HepG2 (cell line): ENCODE results near the gene SSBP4. TPM values are rescaled to one million over a fixed set of nuclear protein-coding genes. Genes with fewer than 3 reads are reported as not detected.

Source experiments
- ARID5B ChIP-seq: IDR thresholded peaks from 2 replicates; pipeline ENCODE4 v1.4.0; 2020; ENCODE audit warnings: mild to moderate bottlenecking, missing genetic modification reagents
- ARNTL ChIP-seq: sonication (generic); formaldehyde crosslinking; IDR thresholded peaks from 2 replicates; pipeline ENCODE4 v1.4.0; 2020; ENCODE audit warnings: mild to moderate bottlenecking, missing genetic modification reagents
- BCL6 ChIP-seq: IDR thresholded peaks from 2 replicates; pipeline ENCODE4 v1.6.1; 2016; ENCODE audit warnings: missing genetic modification reagents, missing compliant biosample characterization
- DPF2 ChIP-seq: sonication (generic); formaldehyde crosslinking; IDR thresholded peaks from 2 replicates; pipeline ENCODE4 v1.4.0; 2020; ENCODE audit warnings: mild to moderate bottlenecking, low read depth, missing genetic modification reagents, borderline replicate concordance
- E2F5 ChIP-seq: sonication (generic); formaldehyde crosslinking; conservative IDR thresholded peaks from 2 replicates; pipeline ENCODE4 v1.4.0; 2020; ENCODE audit warnings: missing genetic modification reagents
- HOXA5 ChIP-seq: sonication (generic); formaldehyde crosslinking; IDR thresholded peaks from 2 replicates; pipeline ENCODE4 v1.4.0; 2020; ENCODE audit warnings: missing genetic modification reagents
- HOXD1 ChIP-seq: sonication (generic); formaldehyde crosslinking; IDR thresholded peaks from 2 replicates; pipeline ENCODE4 v1.5.0; 2020; ENCODE audit warnings: missing genetic modification reagents
- KDM3A ChIP-seq: IDR thresholded peaks from 2 replicates; pipeline ENCODE4 v1.6.1; 2018; ENCODE audit warnings: low read depth, missing compliant biosample characterization
- MEF2D ChIP-seq: sonication (generic); formaldehyde crosslinking; IDR thresholded peaks from 2 replicates; pipeline ENCODE4 v1.5.1; 2020; ENCODE audit warnings: mild to moderate bottlenecking, missing genetic modification reagents
- NRL ChIP-seq: sonication (generic); formaldehyde crosslinking; IDR thresholded peaks from 2 replicates; pipeline ENCODE4 v1.5.0; 2020; ENCODE audit warnings: missing genetic modification reagents, mild to moderate bottlenecking, moderate library complexity, borderline replicate concordance
- ONECUT2 ChIP-seq: sonication (generic); formaldehyde crosslinking; IDR thresholded peaks from 2 replicates; pipeline ENCODE4 v1.4.0; 2020; ENCODE audit warnings: missing genetic modification reagents
- PLSCR1 ChIP-seq: sonication (generic); formaldehyde crosslinking; IDR thresholded peaks from 2 replicates; pipeline ENCODE4 v1.5.0; 2020; ENCODE audit warnings: missing genetic modification reagents, mild to moderate bottlenecking, borderline replicate concordance
- REPIN1 ChIP-seq: sonication (generic); formaldehyde crosslinking; IDR thresholded peaks from 2 replicates; pipeline ENCODE4 v1.8.0; 2022; ENCODE audit warnings: missing genetic modification reagents, low read depth, mild to moderate bottlenecking, borderline replicate concordance
- TCF7L2 ChIP-seq: IDR thresholded peaks from 2 replicates; pipeline ENCODE4 v1.6.1; 2011; ENCODE audit warnings: mild to moderate bottlenecking, low read depth, low read length, moderate library complexity
- TSC22D2 ChIP-seq: sonication (generic); formaldehyde crosslinking; IDR thresholded peaks from 2 replicates; pipeline ENCODE4 v1.5.1; 2020; ENCODE audit warnings: missing genetic modification reagents, mild to moderate bottlenecking, borderline replicate concordance
- ZNF343 ChIP-seq: sonication (generic); formaldehyde crosslinking; IDR thresholded peaks from 2 replicates; pipeline ENCODE4 v1.4.0; 2020; ENCODE audit warnings: mild to moderate bottlenecking, missing genetic modification reagents
- ZNF589 ChIP-seq: sonication (generic); formaldehyde crosslinking; conservative IDR thresholded peaks from 2 replicates; pipeline ENCODE4 v1.8.0; 2022; ENCODE audit warnings: mild to moderate bottlenecking, moderate library complexity, missing genetic modification reagents
- ZNF674 ChIP-seq: sonication (generic); formaldehyde crosslinking; IDR thresholded peaks from 2 replicates; pipeline ENCODE4 v1.5.0; 2020; ENCODE audit warnings: low read depth, mild to moderate bottlenecking, missing genetic modification reagents
- ZSCAN20 ChIP-seq: sonication (generic); formaldehyde crosslinking; IDR thresholded peaks from 2 replicates; pipeline ENCODE4 v1.4.0; 2020; ENCODE audit warnings: missing genetic modification reagents, mild to moderate bottlenecking, borderline replicate concordance
- ZUFSP ChIP-seq: sonication (generic); formaldehyde crosslinking; IDR thresholded peaks from 2 replicates; pipeline ENCODE4 v1.9.0; 2021; ENCODE audit warnings: missing genetic modification reagents, mild to moderate bottlenecking, borderline replicate concordance
- polyA plus RNA-seq, 8 experiments: library from polyadenylated mRNA; depleted of rRNA in 3 of 8; stranded (reverse) in 7 of 8; unstranded in 1 of 8; fragments of >200 nt; fragmentation: Illumina TruSeq in 4 of 8; extraction: Trizol in 4 of 8; gene quantifications; 2 replicates each; pipeline versions ENCODE4 v1.2.1 to v1.2.3, GENCODE V29; 2011 to 2016; ENCODE audit warnings: low read depth in 4 of 8, missing spikeins in 1 of 8, mixed read lengths in 1 of 8; ENCODE audit not compliant: insufficient read depth in 1 of 8
- total RNA-seq, 5 experiments: library from RNA; depleted of rRNA; stranded (reverse); fragments of >200 nt; fragmentation: Illumina TruSeq; extraction: Trizol; gene quantifications; 2 replicates each; pipeline ENCODE4 v1.2.3, GENCODE V29; 2016; ENCODE audit warnings: low read depth in 1 of 5
- TF ChIP-seq, protein P1 (sequence below): sonication (generic); formaldehyde crosslinking; IDR thresholded peaks from 2 replicates; pipeline ENCODE4 v1.4.0; 2020; ENCODE audit warnings: mild to moderate bottlenecking, missing genetic modification reagents

The SSBP4 gene
- total and polyA plus RNA-seq, 2 of the 13 experiments (the other 11 are each of a cell fraction or from before 2014, with no cell fraction given): 20.8 to 39.5 TPM

- TF ChIP-seq DPF2 (CRISPR knock-in tag): 0 out of 2 replicates have a peak, but pooled peaks have one; percentile 45
- TF ChIP-seq ZNF343: 0 out of 2 replicates have a peak, but pooled peaks have one; percentile 33
- no peak for TF ChIP-seq HOXD1 (CRISPR knock-in tag)
- 0 out of 2 replicates have a peak, but pooled peaks have one; percentile 41 for TF ChIP-seq ARNTL (CRISPR knock-in tag)
- TF ChIP-seq BCL6 (CRISPR knock-in tag): peak; percentile 40; the same call in 1 of the 2 replicates
- TF ChIP-seq ZNF674 (CRISPR knock-in tag): no peak
- no peak for TF ChIP-seq KDM3A (CRISPR knock-in tag)
- no peak; the same call in 1 of the 2 replicates for TF ChIP-seq ARID5B (CRISPR knock-in tag)
- no peak for TF ChIP-seq ZUFSP (CRISPR knock-in tag)
- TF ChIP-seq TCF7L2: no peak
- peak; percentile 44; the same call in 1 of the 2 replicates for TF ChIP-seq NRL (CRISPR knock-in tag)
- no peak for TF ChIP-seq HOXA5
- no peak for TF ChIP-seq TSC22D2
- TF ChIP-seq REPIN1: no peak
- TF ChIP-seq PLSCR1 (CRISPR knock-in tag): no peak
- no peak for TF ChIP-seq MEF2D (CRISPR knock-in tag)
- no peak for TF ChIP-seq ONECUT2
- no peak for TF ChIP-seq ZNF589 (CRISPR knock-in tag)
- no peak for TF ChIP-seq E2F5 (CRISPR knock-in tag)
- TF ChIP-seq, protein P1, sequence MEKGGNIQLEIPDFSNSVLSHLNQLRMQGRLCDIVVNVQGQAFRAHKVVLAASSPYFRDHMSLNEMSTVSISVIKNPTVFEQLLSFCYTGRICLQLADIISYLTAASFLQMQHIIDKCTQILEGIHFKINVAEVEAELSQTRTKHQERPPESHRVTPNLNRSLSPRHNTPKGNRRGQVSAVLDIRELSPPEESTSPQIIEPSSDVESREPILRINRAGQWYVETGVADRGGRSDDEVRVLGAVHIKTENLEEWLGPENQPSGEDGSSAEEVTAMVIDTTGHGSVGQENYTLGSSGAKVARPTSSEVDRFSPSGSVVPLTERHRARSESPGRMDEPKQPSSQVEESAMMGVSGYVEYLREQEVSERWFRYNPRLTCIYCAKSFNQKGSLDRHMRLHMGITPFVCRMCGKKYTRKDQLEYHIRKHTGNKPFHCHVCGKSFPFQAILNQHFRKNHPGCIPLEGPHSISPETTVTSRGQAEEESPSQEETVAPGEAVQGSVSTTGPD (CRISPR knock-in tag): no peak
- no peak for TF ChIP-seq ZSCAN20
Observed at GRCh38 chr19:18396471-18397241, 22.5 kb upstream of the SSBP4 start (continued).
